Body of pancreas (tissue), 4 donors: ENCODE results near the gene DARS1. TPM values are rescaled to one million over a fixed set of nuclear protein-coding genes. Genes with fewer than 3 reads are reported as not detected.

Experiments
- ATAC-seq: fragments of 150-250 bp; one replicate; pipeline ENCODE4 v1.9.1; 2016
- DNase-seq, 4 donors: peaks; one replicate each; pipeline ENCODE4 v3.0.0-alpha.2; 2019
- H3K27ac ChIP-seq, 4 donors: fragments of 200-600 bp; sonication (generic); 1 replicate in 3 of 4; 2 replicates in 1 of 4; pipeline versions ENCODE4 v1.5.1 to v1.6.1; 2016 to 2019; ENCODE audit warnings: mild to moderate bottlenecking in 1 of 4, mixed read lengths in 1 of 4, moderate library complexity in 1 of 4
- H3K27me3 ChIP-seq, 2 donors: fragments of 200-600 bp; sonication (generic); one replicate each; pipeline ENCODE4 v1.6.0; 2016; ENCODE audit warnings: mild to moderate bottlenecking in 1 of 2
- H3K36me3 ChIP-seq, 2 donors: fragments of 200-600 bp; sonication (generic); replicated peaks in 1 of 2; 2 replicates each; pipeline ENCODE4 v1.5.1; 2016; ENCODE audit warnings: low read depth in 2 of 2; ENCODE audit not compliant: insufficient read depth in 1 of 2
- H3K4me1 ChIP-seq: fragments of 200-600 bp; sonication (generic); one replicate; pipeline ENCODE4 v1.6.0; 2016
- H3K4me3 ChIP-seq, 2 donors: fragments of 200-600 bp; sonication (generic); 1 replicate in 1 of 2; 2 replicates in 1 of 2; pipeline ENCODE4 v1.5.1; 2016 to 2019
- H3K9me3 ChIP-seq, 3 donors: fragments of 200-600 bp; sonication (generic); 1 replicate in 2 of 3; 2 replicates in 1 of 3; pipeline ENCODE4 v1.5.1; 2016
- CTCF ChIP-seq, 7 experiments: fragments of 450-650 bp in 4 of 7; fragments of 200-600 bp in 3 of 7; sonication (generic) in 3 of 7; IDR thresholded peaks; one replicate each; pipeline ENCODE4 v1.5.1; 2016 to 2019; ENCODE audit warnings: antibody characterized with exemption in 7 of 7
- POLR2A ChIP-seq, 3 donors: fragments of 450-650 bp; IDR thresholded peaks; one replicate each; pipeline ENCODE4 v1.6.1; 2016; ENCODE audit warnings: antibody characterized with exemption in 3 of 3, mild to moderate bottlenecking in 2 of 3
- WGBS, 2 donors: methylation state at CpG; one replicate each; pipeline ENCODE4 v1.1.5; 2017; 5-methylcytosine and 5-hydroxymethylcytosine counted together
- intact Hi-C: fragments of 100-400 bp; cut with DNase I; formaldehyde crosslinking; loops from one replicate; pipeline ENCODE4 v1.15.1; 2023
- total RNA-seq, 2 donors: library from RNA; depleted of rRNA; stranded (reverse); fragments of >200 nt; gene quantifications; one replicate each; pipeline ENCODE4 v1.1.0, GENCODE V29; 2016

The DARS1 gene
- total RNA-seq, 2 donors from 2014 or later: 22.1 to 29.3 TPM

DNA sequence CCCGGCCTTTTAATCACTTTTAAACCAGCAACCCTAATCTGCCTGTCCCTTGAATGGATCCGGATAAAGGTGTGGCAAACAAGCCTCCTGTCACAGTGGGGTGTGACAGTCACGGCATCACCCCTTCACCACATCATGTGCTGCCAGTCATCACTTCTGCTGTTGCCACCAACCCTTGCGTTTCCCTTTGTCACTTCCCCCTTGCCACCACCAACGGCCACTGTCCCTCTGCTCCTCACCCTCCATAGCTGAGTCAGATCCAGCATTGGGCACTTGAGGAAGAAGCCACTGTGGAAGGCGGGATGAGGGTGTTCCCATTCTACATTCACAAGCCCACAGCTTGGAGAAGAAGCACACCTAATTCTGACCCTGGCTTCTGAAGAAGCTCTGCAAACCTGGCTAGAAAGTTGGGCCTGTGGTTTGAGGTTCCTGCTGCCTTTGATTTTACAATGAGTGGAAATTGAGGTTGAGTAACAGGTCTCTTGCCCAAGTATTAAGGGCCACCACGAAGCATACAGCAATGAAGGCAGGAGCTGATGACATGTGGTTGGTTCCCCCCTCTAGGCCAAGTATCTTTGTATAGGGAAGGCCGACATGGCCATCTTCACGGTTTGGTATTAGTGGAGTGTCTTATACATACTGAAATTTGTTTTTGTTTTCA lies 22.9 kb upstream of the DARS1 start:
- peak overlapping the region in 1 of 4 donors; percentile 39 for H3K27ac ChIP-seq
- H3K4me1 ChIP-seq: peaks cover 6% of the 10 kb centered on the region
- DNase-seq: peak in 3 of 4 donors; percentile 12 to 72 (median 13)
- no peak for ATAC-seq
- no peaks in the 10 kb centered on the region for H3K27me3 ChIP-seq
- no peaks in the 10 kb centered on the region for H3K9me3 ChIP-seq
- no peak overlapping the region for H3K4me3 ChIP-seq
- intact Hi-C loops: no loop called here
- no peaks in the 10 kb centered on the region for H3K36me3 ChIP-seq
- 67 to 88% methylated on average over 9 of the region's 9 CpGs for WGBS, 2 donors
- TF ChIP-seq CTCF (IDR thresholded peaks at IDR 0.05) (no peak), POLR2A (IDR thresholded peaks at IDR 0.05) (no peak)

DNA sequence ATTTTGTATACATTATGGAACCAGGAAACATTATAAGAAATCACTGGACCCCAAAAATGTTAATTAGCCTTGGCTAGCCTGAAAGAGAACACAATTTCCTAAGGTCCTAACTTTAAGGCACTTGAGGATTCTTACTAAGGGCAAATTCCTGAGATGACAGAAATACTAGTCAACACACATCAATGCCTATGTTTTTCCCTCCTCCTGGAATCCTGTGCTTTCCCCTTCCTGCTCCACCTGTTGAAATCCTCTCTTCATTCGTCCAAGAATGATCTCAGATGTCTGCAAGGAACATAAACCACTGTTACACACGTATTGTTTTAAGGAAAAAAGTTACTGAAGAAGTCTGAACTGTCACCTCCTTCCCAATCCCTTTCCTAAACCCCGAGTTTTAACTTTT lies 21.2 kb upstream of the DARS1 start:
- H3K36me3 ChIP-seq: no peaks in the 10 kb centered on the region
- 50 to 61% methylated on average over 3 of the region's 3 CpGs for WGBS, 2 donors
- intact Hi-C loops: no loop called here
- TF ChIP-seq CTCF (IDR thresholded peaks at IDR 0.05): no peak
- no peak for TF ChIP-seq POLR2A (IDR thresholded peaks at IDR 0.05)
- no peak overlapping the region for H3K4me3 ChIP-seq
- no peak for DNase-seq
- no peaks in the 10 kb centered on the region for H3K4me1 ChIP-seq
- no peaks in the 10 kb centered on the region for H3K27me3 ChIP-seq
- no peak overlapping the region for H3K27ac ChIP-seq
- H3K9me3 ChIP-seq: no peaks in the 10 kb centered on the region
- no peak for ATAC-seq

DNA sequence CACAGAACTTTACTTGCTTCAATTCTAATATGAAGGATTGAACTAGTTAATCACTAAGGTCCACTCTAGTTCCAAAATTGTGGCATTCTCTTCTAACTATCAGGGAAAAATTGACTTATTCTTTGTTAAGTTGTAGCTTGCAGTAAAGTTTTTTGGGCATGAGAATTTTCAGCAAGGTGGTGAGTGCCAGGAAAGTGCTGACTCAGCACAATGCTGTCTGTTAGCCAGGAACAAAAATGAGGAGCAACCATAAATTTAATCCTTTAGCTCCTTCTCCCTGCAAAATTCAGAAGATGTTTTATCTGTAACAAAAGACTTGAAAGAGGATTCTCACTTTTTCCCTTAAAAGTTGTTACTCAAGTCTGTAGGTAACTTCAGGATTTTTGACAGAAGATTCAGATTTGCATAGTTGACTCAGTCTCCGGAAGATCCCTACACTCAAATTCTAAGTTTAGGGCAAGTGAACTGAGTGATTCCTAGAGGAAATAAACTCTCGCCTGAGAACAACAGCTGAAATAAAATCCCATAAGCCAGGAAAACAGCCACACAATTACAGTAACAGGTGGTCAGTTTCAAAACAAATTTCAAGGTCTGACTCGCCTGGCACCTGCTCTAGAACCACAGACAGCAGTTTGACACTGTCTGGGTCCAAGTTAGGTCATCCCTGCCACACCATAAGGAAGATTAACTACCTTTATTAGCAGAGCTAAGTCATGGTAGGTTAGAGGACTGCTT lies 20.2 kb upstream of the DARS1 start:
- H3K4me3 ChIP-seq: no peak overlapping the region
- H3K27ac ChIP-seq: no peak overlapping the region
- no peaks in the 10 kb centered on the region for H3K36me3 ChIP-seq
- no peaks in the 10 kb centered on the region for H3K27me3 ChIP-seq
- WGBS, 2 donors: 39 to 53% methylated on average over 3 of the region's 3 CpGs
- H3K9me3 ChIP-seq: no peaks in the 10 kb centered on the region
- intact Hi-C loops: no loop called here
- ATAC-seq (no peak), DNase-seq (no peak)
- TF ChIP-seq POLR2A (IDR thresholded peaks at IDR 0.05) (no peak), CTCF (IDR thresholded peaks at IDR 0.05) (no peak)
- no peaks in the 10 kb centered on the region for H3K4me1 ChIP-seq

- intact Hi-C loops: no loop called here
- H3K9me3 ChIP-seq: no peaks in the 10 kb centered on the region
- TF ChIP-seq POLR2A (IDR thresholded peaks at IDR 0.05): no peak
- no peak for TF ChIP-seq CTCF (IDR thresholded peaks at IDR 0.05)
- no peaks in the 10 kb centered on the region for H3K36me3 ChIP-seq
- 76 to 81% methylated on average over 3 of the region's 3 CpGs for WGBS, 2 donors
- no peak overlapping the region for H3K4me3 ChIP-seq
- no peaks in the 10 kb centered on the region for H3K27me3 ChIP-seq
- ATAC-seq (no peak), DNase-seq (no peak)
- no peak overlapping the region for H3K27ac ChIP-seq
- no peaks in the 10 kb centered on the region for H3K4me1 ChIP-seq
These were observed 19.5 kb upstream of the DARS1 start for GRCh38 chr2:136004965-136005364.
